Trophoblast cell (in vitro differentiated cells and primary cell): ENCODE measurements around the gene RIN3.
A peak's percentile ranks its signal among the peaks of the same experiment; 100 is the strongest.

Experiments
- DNase-seq, 2 donors: peaks; one replicate each; pipeline ENCODE4 v3.0.0-alpha.2; 2016
- H2AFZ ChIP-seq: 2 replicates; pipeline ENCODE4 v1.6.1; 2013; ENCODE audit warnings: low read length, moderate library complexity, mild to moderate bottlenecking; ENCODE audit not compliant: insufficient read depth, poor library complexity
- H2AK5ac ChIP-seq: 2 replicates; pipeline ENCODE4 v1.6.1; 2013; ENCODE audit warnings: mild to moderate bottlenecking, low read length
- H2BK120ac ChIP-seq: 2 replicates; pipeline ENCODE4 v1.6.1; 2013; ENCODE audit warnings: low read length, mild to moderate bottlenecking, moderate library complexity; ENCODE audit not compliant: insufficient read depth, poor library complexity
- H2BK12ac ChIP-seq: 2 replicates; pipeline ENCODE4 v1.6.1; 2013; ENCODE audit warnings: mild to moderate bottlenecking, low read length, moderate library complexity
- H2BK5ac ChIP-seq: 2 replicates; pipeline ENCODE4 v1.6.1; 2013; ENCODE audit warnings: low read length, low read depth, moderate library complexity, mild to moderate bottlenecking; ENCODE audit not compliant: poor library complexity
- H3K14ac ChIP-seq: 2 replicates; pipeline ENCODE4 v1.6.1; 2013; ENCODE audit warnings: mild to moderate bottlenecking, low read length
- H3K18ac ChIP-seq: 2 replicates; pipeline ENCODE4 v1.6.1; 2013; ENCODE audit warnings: mild to moderate bottlenecking, low read length
- H3K23ac ChIP-seq: 2 replicates; pipeline ENCODE4 v1.6.1; 2013; ENCODE audit warnings: low read length
- H3K27ac ChIP-seq: 2 replicates; pipeline ENCODE4 v1.5.1; 2013; ENCODE audit warnings: low read depth, mild to moderate bottlenecking, inconsistent platforms, low read length, moderate library complexity
- H3K27me3 ChIP-seq: 2 replicates; pipeline ENCODE4 v1.6.1; 2013; ENCODE audit warnings: inconsistent platforms, mild to moderate bottlenecking, low read length, moderate library complexity; ENCODE audit not compliant: insufficient read depth
- H3K36me3 ChIP-seq, 2 experiments: 1 replicate in 1 of 2; 2 replicates in 1 of 2; pipeline ENCODE4 v1.6.1; 2013; ENCODE audit warnings: low read length in 2 of 2, mild to moderate bottlenecking in 2 of 2, moderate library complexity in 1 of 2; ENCODE audit not compliant: insufficient read depth in 2 of 2, control insufficient read depth in 1 of 2
- H3K4ac ChIP-seq: 2 replicates; pipeline ENCODE4 v1.6.1; 2013; ENCODE audit warnings: low read depth, mild to moderate bottlenecking, low read length, moderate library complexity
- H3K4me1 ChIP-seq, 2 experiments: 1 replicate in 1 of 2; 2 replicates in 1 of 2; pipeline ENCODE4 v1.6.1; 2013; ENCODE audit warnings: low read length in 2 of 2, mild to moderate bottlenecking in 2 of 2, moderate library complexity in 1 of 2; ENCODE audit not compliant: insufficient read depth in 2 of 2, control insufficient read depth in 1 of 2
- H3K4me2 ChIP-seq: 2 replicates; pipeline ENCODE4 v1.6.1; 2013; ENCODE audit warnings: inconsistent platforms, mild to moderate bottlenecking, low read length, moderate library complexity
- H3K4me3 ChIP-seq: 2 replicates; pipeline ENCODE4 v1.5.1; 2013; ENCODE audit warnings: mild to moderate bottlenecking, low read depth, low read length, inconsistent platforms
- H3K79me1 ChIP-seq: one replicate; pipeline ENCODE4 v1.6.1; 2013; ENCODE audit warnings: low read length
- H3K79me2 ChIP-seq: 2 replicates; pipeline ENCODE4 v1.6.1; 2013; ENCODE audit warnings: low read length, mild to moderate bottlenecking; ENCODE audit not compliant: control insufficient read depth, insufficient read depth, poor library complexity
- H3K9ac ChIP-seq: 2 replicates; pipeline ENCODE4 v1.6.1; 2013; ENCODE audit warnings: mild to moderate bottlenecking, low read length
- H3K9me3 ChIP-seq: 2 replicates; pipeline ENCODE4 v1.6.1; 2013; ENCODE audit warnings: low read depth, mild to moderate bottlenecking, control low read depth, inconsistent platforms, low read length; ENCODE audit not compliant: insufficient read depth
- H4K12ac ChIP-seq: 2 replicates; pipeline ENCODE4 v1.6.1; 2013; ENCODE audit warnings: low read depth, mild to moderate bottlenecking, low read length, moderate library complexity
- H4K8ac ChIP-seq: 2 replicates; pipeline ENCODE4 v1.6.1; 2013; ENCODE audit warnings: low read depth, mild to moderate bottlenecking, low read length, moderate library complexity
- H4K91ac ChIP-seq: one replicate; pipeline ENCODE4 v1.6.1; 2013; ENCODE audit warnings: low read depth, mild to moderate bottlenecking, low read length, moderate library complexity
- WGBS: extraction: QIAGEN DNeasy Blood & Tissue Kit; methylation state at CpG from one replicate; pipeline ENCODE4 v1.1.7; 2013; ENCODE audit warnings: missing lambda C conversion rate; ENCODE audit not compliant: insufficient read length, insufficient coverage; ENCODE audit errors: extremely low coverage; 5-methylcytosine and 5-hydroxymethylcytosine counted together

The RIN3 gene

GRCh38 chr14:92693998-92694795, 180.6 kb downstream of the RIN3 start:
- Histone ChIP-seq H3K9me3 (peaks cover 2% of the 10 kb centered on the region), H3K23ac (no peak overlapping the region), H2BK12ac (no peak overlapping the region), H3K9ac (no peak overlapping the region), H4K91ac (no peak overlapping the region), H3K27me3 (no peaks in the 10 kb centered on the region), H3K79me2 (no peaks in the 10 kb centered on the region), H3K18ac (no peak overlapping the region), H4K8ac (no peak overlapping the region), H3K36me3 (peaks cover 0 to 3% of the 10 kb centered on the region in 2 experiments), H3K4me3 (no peak overlapping the region), H3K4me2 (no peak overlapping the region), H2AK5ac (no peak overlapping the region), H2BK120ac (no peak overlapping the region), H3K4ac (no peak overlapping the region), H3K79me1 (no peaks in the 10 kb centered on the region), H2BK5ac (no peak overlapping the region), H3K4me1 (peaks cover 7 to 10% of the 10 kb centered on the region in 2 experiments), H3K27ac (no peak overlapping the region), H2AFZ (no peak overlapping the region), H4K12ac (no peak overlapping the region), H3K14ac (no peak overlapping the region)
- WGBS: no CpG with 5 or more reads among the region's 18 CpGs
- peak; percentile 84 to 86 for DNase-seq

DNA sequence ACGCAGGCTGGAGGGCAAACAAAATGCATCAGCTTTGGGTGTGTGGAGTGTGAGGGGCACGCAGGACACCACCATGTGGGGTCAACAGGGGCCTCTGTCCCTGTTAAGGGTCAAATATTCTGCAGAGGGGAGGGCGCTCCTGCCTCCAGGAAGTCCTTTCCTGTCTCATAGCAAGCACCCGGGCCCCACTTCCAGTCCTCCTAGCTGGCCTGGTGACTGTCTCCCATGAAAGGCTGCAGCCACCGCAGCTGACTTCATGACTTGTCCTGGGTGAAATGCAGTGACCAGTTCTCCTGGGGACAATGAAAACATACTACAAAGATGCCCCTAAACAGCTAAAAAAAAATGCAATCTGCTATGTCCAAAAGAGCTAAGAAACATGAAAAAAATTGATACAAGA, 181.2 kb downstream of the RIN3 start:
- Histone ChIP-seq H2BK5ac (no peak overlapping the region), H3K14ac (no peak overlapping the region), H3K4me3 (no peak overlapping the region), H3K27ac (no peak overlapping the region), H2BK120ac (no peak overlapping the region), H4K12ac (no peak overlapping the region), H3K9ac (no peak overlapping the region), H2AFZ (no peak overlapping the region), H3K4me2 (no peak overlapping the region), H3K4ac (no peak overlapping the region), H2BK12ac (no peak overlapping the region), H4K8ac (no peak overlapping the region), H3K23ac (no peak overlapping the region), H3K36me3 (peaks cover 0 to 3% of the 10 kb centered on the region in 2 experiments), H3K27me3 (no peaks in the 10 kb centered on the region), H3K4me1 (peaks cover 7 to 10% of the 10 kb centered on the region in 2 experiments), H4K91ac (no peak overlapping the region), H3K79me1 (no peaks in the 10 kb centered on the region), H2AK5ac (no peak overlapping the region), H3K79me2 (no peaks in the 10 kb centered on the region), H3K18ac (no peak overlapping the region), H3K9me3 (peaks cover 2% of the 10 kb centered on the region)
- no CpG with 5 or more reads among the region's 5 CpGs for WGBS
- no peak for DNase-seq

DNA sequence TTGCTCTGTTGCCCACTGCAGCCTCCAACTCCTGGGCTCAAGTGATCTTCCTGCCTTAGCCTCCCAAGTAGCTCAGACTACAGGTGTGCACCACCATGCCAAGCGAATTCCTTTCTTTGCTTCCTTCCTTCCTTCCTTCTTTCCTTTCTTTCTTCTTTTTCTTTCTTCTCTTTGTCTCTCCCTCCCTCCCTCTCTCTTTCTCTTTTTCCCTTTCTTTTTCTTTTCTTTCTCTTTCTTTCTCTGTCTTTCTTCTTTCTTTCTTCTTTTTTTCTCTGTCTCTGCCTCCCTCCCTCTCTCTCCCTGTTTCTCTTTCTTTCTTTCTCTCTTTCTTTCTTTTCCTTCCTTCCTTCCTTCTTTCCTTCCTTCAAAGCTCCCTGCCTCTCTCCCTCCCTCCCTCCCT, 182.0 kb downstream of the RIN3 start:
- no peaks in the 10 kb centered on the region for H3K79me1 ChIP-seq
- H3K9me3 ChIP-seq: peaks cover 2% of the 10 kb centered on the region
- no peak overlapping the region for H3K27ac ChIP-seq
- no peaks in the 10 kb centered on the region for H3K27me3 ChIP-seq
- H2BK12ac ChIP-seq: no peak overlapping the region
- H2AK5ac ChIP-seq: no peak overlapping the region
- H3K9ac ChIP-seq: no peak overlapping the region
- no peak overlapping the region for H4K8ac ChIP-seq
- no peak overlapping the region for H2AFZ ChIP-seq
- no peak overlapping the region for H4K91ac ChIP-seq
- no peak overlapping the region for H3K4ac ChIP-seq
- no peak overlapping the region for H3K18ac ChIP-seq
- no peak for DNase-seq
- H3K79me2 ChIP-seq: no peaks in the 10 kb centered on the region
- H3K36me3 ChIP-seq: no peaks in the 10 kb centered on the region
- no peak overlapping the region for H3K4me2 ChIP-seq
- no peak overlapping the region for H3K23ac ChIP-seq
- no peak overlapping the region for H3K4me3 ChIP-seq
- no CpG with 5 or more reads among the region's 1 CpG for WGBS
- peaks cover 7 to 10% of the 10 kb centered on the region in 2 experiments for H3K4me1 ChIP-seq
- H2BK5ac ChIP-seq: no peak overlapping the region
- H3K14ac ChIP-seq: no peak overlapping the region
- H2BK120ac ChIP-seq: no peak overlapping the region
- H4K12ac ChIP-seq: no peak overlapping the region

- H3K9me3 ChIP-seq: peaks cover 2% of the 10 kb centered on the region
- H3K14ac ChIP-seq: no peak overlapping the region
- no peak overlapping the region for H3K23ac ChIP-seq
- no peak overlapping the region for H3K9ac ChIP-seq
- H3K27ac ChIP-seq: no peak overlapping the region
- no peak overlapping the region for H4K91ac ChIP-seq
- no peaks in the 10 kb centered on the region for H3K27me3 ChIP-seq
- no peak overlapping the region for H2AK5ac ChIP-seq
- H3K36me3 ChIP-seq: no peaks in the 10 kb centered on the region
- H2BK12ac ChIP-seq: no peak overlapping the region
- no peaks in the 10 kb centered on the region for H3K79me1 ChIP-seq
- no peak overlapping the region for H3K4ac ChIP-seq
- no peak overlapping the region for H4K8ac ChIP-seq
- no peak overlapping the region for H3K18ac ChIP-seq
- H3K4me1 ChIP-seq: peaks cover 7 to 10% of the 10 kb centered on the region in 2 experiments
- no peak for DNase-seq
- WGBS: no CpG with 5 or more reads among the region's 4 CpGs
- H3K4me2 ChIP-seq: no peak overlapping the region
- H2AFZ ChIP-seq: no peak overlapping the region
- H2BK5ac ChIP-seq: no peak overlapping the region
- no peak overlapping the region for H2BK120ac ChIP-seq
- no peak overlapping the region for H4K12ac ChIP-seq
- no peak overlapping the region for H3K4me3 ChIP-seq
- no peaks in the 10 kb centered on the region for H3K79me2 ChIP-seq
These were observed 182.8 kb downstream of the RIN3 start for GRCh38 chr14:92696366-92696765.
